ENCODE data around the gene SESN2. TPM values are rescaled to one million over a fixed set of nuclear protein-coding genes. Genes with fewer than 3 reads are reported as not detected.

Gene SESN2
- total and polyA plus RNA-seq, 7 donors, result 8.1 to 34.9 (median 12.4) TPM

DNA sequence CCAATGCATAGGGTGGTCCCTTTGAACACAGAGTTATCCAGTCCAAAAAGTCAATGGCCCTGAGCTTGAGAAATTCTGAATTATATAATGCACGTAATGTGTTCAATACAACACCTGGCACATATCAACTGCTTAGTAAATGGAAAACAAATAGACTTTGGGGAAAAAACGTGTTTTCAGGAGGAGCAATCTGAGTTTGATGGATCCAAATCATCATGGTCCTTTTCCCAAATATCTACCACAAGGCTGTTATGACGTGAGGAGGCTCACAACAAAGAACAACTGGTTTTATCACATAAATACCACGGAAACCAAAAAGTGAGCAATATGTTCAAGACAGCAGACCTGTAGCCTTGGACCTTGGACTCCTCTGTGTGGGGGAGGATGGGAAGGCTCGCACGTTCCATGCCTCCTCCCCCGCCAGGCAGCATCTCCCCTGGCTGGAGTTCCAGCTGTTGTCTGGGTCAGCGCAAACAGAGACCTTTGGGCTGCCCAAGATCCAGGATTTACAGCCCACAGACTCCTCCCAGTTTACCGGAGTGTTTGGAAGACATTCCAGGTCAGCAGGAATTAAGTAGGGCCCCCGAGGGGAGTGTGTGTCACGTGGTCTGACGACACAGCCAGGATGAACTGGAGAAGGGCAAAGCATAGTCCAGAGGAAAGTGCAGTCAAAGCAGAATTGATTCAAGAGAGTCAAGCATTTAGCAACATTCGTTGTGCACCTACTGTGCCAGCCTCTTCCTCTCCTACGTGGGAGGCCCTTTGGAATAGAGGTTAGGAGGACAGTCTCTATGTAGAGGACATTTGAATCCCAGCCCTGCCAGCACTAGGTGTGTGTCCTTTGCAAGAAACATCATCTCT lies 37.3 kb downstream of the SESN2 start:
- no peak for DNase-seq
- ATAC-seq, result no peak
- Histone ChIP-seq H3K4me3 (no peak overlapping the region), H3K27me3 (ENCODE audit: insufficient read depth in 3 of 3, low read length in 2 of 3) (peaks cover 0 to 2% (median 0%) of the 10 kb centered on the region in 3 donors), H3K36me3 (ENCODE audit: insufficient read depth in 1 of 2, low read depth in 1 of 2) (no peaks in the 10 kb centered on the region), H3K27ac (no peak overlapping the region), H3K9me3 (no peaks in the 10 kb centered on the region), H3K4me1 (no peaks in the 10 kb centered on the region)
- intact Hi-C loops (cut with DNase I), result no loop called here
- TF ChIP-seq, protein P1, sequence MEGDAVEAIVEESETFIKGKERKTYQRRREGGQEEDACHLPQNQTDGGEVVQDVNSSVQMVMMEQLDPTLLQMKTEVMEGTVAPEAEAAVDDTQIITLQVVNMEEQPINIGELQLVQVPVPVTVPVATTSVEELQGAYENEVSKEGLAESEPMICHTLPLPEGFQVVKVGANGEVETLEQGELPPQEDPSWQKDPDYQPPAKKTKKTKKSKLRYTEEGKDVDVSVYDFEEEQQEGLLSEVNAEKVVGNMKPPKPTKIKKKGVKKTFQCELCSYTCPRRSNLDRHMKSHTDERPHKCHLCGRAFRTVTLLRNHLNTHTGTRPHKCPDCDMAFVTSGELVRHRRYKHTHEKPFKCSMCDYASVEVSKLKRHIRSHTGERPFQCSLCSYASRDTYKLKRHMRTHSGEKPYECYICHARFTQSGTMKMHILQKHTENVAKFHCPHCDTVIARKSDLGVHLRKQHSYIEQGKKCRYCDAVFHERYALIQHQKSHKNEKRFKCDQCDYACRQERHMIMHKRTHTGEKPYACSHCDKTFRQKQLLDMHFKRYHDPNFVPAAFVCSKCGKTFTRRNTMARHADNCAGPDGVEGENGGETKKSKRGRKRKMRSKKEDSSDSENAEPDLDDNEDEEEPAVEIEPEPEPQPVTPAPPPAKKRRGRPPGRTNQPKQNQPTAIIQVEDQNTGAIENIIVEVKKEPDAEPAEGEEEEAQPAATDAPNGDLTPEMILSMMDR (IDR thresholded peaks at IDR 0.05), result no peak
- 17 to 22% (median 20%) methylated on average over 14 of the region's 14 CpGs for WGBS, 3 donors

DNA sequence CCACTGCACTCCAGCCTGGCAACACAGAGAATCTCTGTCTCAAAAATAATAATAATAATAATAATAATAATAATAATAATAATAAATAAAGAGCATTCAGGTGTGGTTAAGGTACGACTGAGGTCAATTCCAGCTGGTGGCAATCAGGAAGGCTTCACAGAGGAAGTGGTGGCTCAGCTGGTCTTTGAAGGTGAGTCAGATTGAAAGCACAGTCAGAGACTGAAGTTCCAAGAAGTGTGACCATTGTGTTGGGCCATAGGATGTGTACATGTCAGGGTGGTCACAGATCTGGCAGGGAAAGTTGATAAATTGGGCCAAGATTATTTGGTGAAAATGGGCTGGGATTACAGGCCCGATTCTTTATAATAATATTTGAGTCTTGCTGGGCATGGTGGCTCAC lies 38.5 kb downstream of the SESN2 start:
- Histone ChIP-seq H3K4me3 (no peak overlapping the region), H3K36me3 (ENCODE audit: insufficient read depth in 1 of 2, low read depth in 1 of 2) (no peaks in the 10 kb centered on the region), H3K4me1 (no peaks in the 10 kb centered on the region), H3K27me3 (ENCODE audit: insufficient read depth in 3 of 3, low read length in 2 of 3) (peaks cover 0 to 2% (median 0%) of the 10 kb centered on the region in 3 donors), H3K9me3 (no peaks in the 10 kb centered on the region), H3K27ac (no peak overlapping the region)
- TF ChIP-seq, protein P1 (IDR thresholded peaks at IDR 0.05), result no peak
- no peak for ATAC-seq
- DNase-seq, result no peak
- WGBS, 3 donors, result 79 to 91% (median 90%) methylated on average over 2 of the region's 2 CpGs
- intact Hi-C loops (cut with DNase I), result no loop called here

DNA sequence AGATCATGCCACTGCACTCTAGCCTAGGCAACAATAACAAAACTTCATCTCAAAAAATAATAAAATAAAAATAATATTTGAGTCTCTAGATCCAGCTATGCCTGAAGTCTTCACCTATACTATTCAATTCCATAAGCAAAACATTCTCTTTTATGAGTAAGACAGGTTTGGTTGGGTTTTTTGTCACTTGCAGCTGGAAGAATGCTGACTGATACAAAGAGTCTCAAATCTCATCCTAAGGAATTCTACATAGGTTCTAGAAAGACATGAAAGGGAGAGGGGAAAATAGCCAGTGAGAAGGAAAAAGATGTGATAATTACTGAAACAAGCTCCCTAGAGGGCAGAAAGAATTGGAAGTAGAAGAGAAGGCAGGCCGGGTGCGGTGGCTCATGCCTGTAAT lies 39.1 kb downstream of the SESN2 start:
- Histone ChIP-seq H3K36me3 (ENCODE audit: insufficient read depth in 1 of 2, low read depth in 1 of 2) (no peaks in the 10 kb centered on the region), H3K27me3 (ENCODE audit: insufficient read depth in 3 of 3, low read length in 2 of 3) (peaks cover 0 to 2% (median 0%) of the 10 kb centered on the region in 3 donors), H3K9me3 (no peaks in the 10 kb centered on the region), H3K4me1 (no peaks in the 10 kb centered on the region), H3K27ac (no peak overlapping the region), H3K4me3 (no peak overlapping the region)
- TF ChIP-seq, protein P1 (IDR thresholded peaks at IDR 0.05), result no peak
- intact Hi-C loops (cut with DNase I), result no loop called here
- no peak for DNase-seq
- ATAC-seq, result no peak
- 88 to 97% (median 96%) methylated on average over 2 of the region's 2 CpGs for WGBS, 3 donors

DNA sequence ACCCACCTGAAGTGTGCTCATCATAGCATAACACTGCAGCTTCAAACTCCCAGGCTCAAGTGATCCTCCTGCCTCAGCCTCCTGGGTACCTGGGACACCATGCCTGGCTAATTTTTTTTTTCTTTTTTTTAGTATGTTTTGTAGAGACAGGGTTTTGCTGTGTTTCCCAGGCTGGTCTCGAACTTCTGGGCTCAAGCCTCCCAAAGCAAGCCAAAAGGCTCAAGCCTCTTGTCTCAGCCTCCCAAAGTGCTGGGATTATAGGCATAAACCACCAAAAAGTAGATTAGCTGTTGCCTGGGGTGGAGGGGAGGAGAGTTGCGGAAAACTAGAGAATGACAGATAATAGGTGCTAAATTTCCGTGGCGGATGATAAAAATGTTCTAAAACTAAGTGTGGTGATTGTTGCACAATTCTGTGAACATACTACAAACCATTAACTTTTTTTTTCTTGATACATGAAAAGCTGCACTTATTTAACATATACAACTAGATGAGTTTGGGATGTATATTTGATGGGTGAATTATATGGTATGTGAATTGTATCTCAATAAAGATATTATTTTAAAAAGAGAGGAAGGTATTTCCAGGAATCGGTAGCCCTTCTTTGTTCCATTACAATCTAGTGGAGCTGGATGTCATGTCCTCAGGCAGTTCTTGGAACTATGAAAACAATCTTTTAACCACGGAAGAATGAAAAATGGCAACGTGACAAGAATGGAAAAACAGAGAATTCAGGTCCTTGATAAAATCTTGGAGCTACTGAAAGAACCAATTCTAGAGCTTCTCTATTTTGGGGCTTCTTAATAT lies 42.3 kb downstream of the SESN2 start:
- ATAC-seq (no peak), DNase-seq (no peak)
- H3K9me3 ChIP-seq, result no peaks in the 10 kb centered on the region
- H3K27ac ChIP-seq, result no peak overlapping the region
- intact Hi-C loops (cut with DNase I), result no loop called here
- TF ChIP-seq, protein P1 (IDR thresholded peaks at IDR 0.05), result no peak
- no peaks in the 10 kb centered on the region for H3K4me1 ChIP-seq
- H3K36me3 ChIP-seq (ENCODE audit: insufficient read depth in 1 of 2, low read depth in 1 of 2), result no peaks in the 10 kb centered on the region
- H3K4me3 ChIP-seq, result no peak overlapping the region
- no peaks in the 10 kb centered on the region for H3K27me3 ChIP-seq (ENCODE audit: insufficient read depth in 3 of 3, low read length in 2 of 3)
- 54 to 62% (median 58%) methylated on average over 7 of the region's 7 CpGs for WGBS, 3 donors
